Heart left ventricle (tissue), 13 donors: ENCODE results near the gene RUNX2.

Experiments
- CTCF ChIP-seq, 12 donors: fragments of 200-600 bp; sonication (generic) in 4 of 12; IDR thresholded peaks; one replicate each; pipeline versions ENCODE4 v1.5.0 to v1.8.0; 2018 to 2022; ENCODE audit warnings: antibody characterized with exemption in 12 of 12, mild to moderate bottlenecking in 5 of 12
- POLR2A ChIP-seq, 2 donors: fragments of 450-650 bp; IDR thresholded peaks; one replicate each; pipeline ENCODE4 v1.6.1; 2017; ENCODE audit warnings: antibody characterized with exemption in 2 of 2, mild to moderate bottlenecking in 2 of 2, moderate library complexity in 2 of 2
- donor health status: ischemic (EF 13 %, LVEDD 7.1; RV severe dilation, severe dysfunction).
- donor health status: DM: no; HTN: yes; CAD: no.
- donor health status: DM: no; HTN: no; CAD: no.
- donor health status: ischemic (EF 25% LVEDD 6.9; RV normal size, moderate dysfunction).
- donor health status: ischemic (EF 25% LVEDD 5.7; RV mildly dilated, moderate dysfunction).
- donor health status: ischemic (EF 35%, LVEDD 5.7; RV mildly dilated, moderate dysfunction).
- donor health status: nonischemic (EF 11% LVEDD 7.7; RV severe dilation, severe dysfunction).
- donor health status: DM: yes; HTN: yes; CAD: no.
- donor health status: PGD.
- donor health status: ischemic (EF 29% LVEDD 5.4; RV normal size, mild dysfunction).
- donor health status: nonischemic (EF 23%, LVEDD 6.1; RV moderate dilation, normal function).

GRCh38 chr6:45630801-45631200 lies 302.7 kb downstream of the RUNX2 start:
- no peak for TF ChIP-seq CTCF (IDR thresholded peaks at IDR 0.05)
- TF ChIP-seq POLR2A (IDR thresholded peaks at IDR 0.05): no peak
